SK-N-SH treated with all-trans-retinoic acid at 6 μM for 48 hours (cell line): Measurements from ENCODE around the gene ATP5IF1.

Experiments used
- ATAC-seq: fragments of 200-7000 bp; cut with Tn5 transposase; 3 replicates; pipeline ENCODE4 v1.9.1; 2020; ENCODE audit warnings: mild to moderate bottlenecking, moderate library complexity
- ARNTL ChIP-seq: fragments of 450-650 bp; formaldehyde crosslinking; IDR thresholded peaks from 2 replicates; pipeline ENCODE4 v1.5.0; 2020; ENCODE audit warnings: low read depth, mild to moderate bottlenecking, moderate library complexity, borderline replicate concordance
- BACH2 ChIP-seq: fragments of 250-450 bp; sonication (Bioruptor Pico); IDR thresholded peaks from 2 replicates; pipeline ENCODE4 v1.9.0; 2021; ENCODE audit warnings: mild to moderate bottlenecking, borderline replicate concordance
- CSDC2 ChIP-seq: fragments of 250-450 bp; sonication (Bioruptor Pico); IDR thresholded peaks from 2 replicates; pipeline ENCODE4 v1.5.0; 2020; ENCODE audit warnings: mild to moderate bottlenecking, moderate library complexity
- CSRNP3 ChIP-seq: fragments of 250-450 bp; sonication (Bioruptor Pico); IDR thresholded peaks from 2 replicates; pipeline ENCODE4 v1.5.1; 2021; ENCODE audit warnings: mild to moderate bottlenecking, moderate library complexity
- ESRRG ChIP-seq: fragments of 250-450 bp; sonication (Bioruptor Pico); IDR thresholded peaks from 2 replicates; pipeline ENCODE4 v1.6.1; 2021; ENCODE audit warnings: mild to moderate bottlenecking
- GLIS3 ChIP-seq: fragments of 250-450 bp; sonication (Bioruptor Pico); IDR thresholded peaks from 2 replicates; pipeline ENCODE4 v1.5.0; 2020; ENCODE audit warnings: mild to moderate bottlenecking, moderate library complexity
- ISL1 ChIP-seq: fragments of 250-450 bp; sonication (Bioruptor Pico); IDR thresholded peaks from 2 replicates; pipeline ENCODE4 v2.1.2; 2022; ENCODE audit warnings: mild to moderate bottlenecking, moderate library complexity
- PATZ1 ChIP-seq: fragments of 250-450 bp; sonication (Bioruptor Pico); IDR thresholded peaks from 2 replicates; pipeline ENCODE4 v1.8.0; 2020; ENCODE audit warnings: mild to moderate bottlenecking, moderate library complexity, borderline replicate concordance
- POU6F1 ChIP-seq: fragments of 250-450 bp; sonication (Bioruptor Pico); IDR thresholded peaks from 2 replicates; pipeline ENCODE4 v1.8.0; 2021; ENCODE audit warnings: low read depth, mild to moderate bottlenecking, moderate library complexity, borderline replicate concordance
- PPARA ChIP-seq: fragments of 250-450 bp; sonication (Bioruptor Pico); IDR thresholded peaks from 2 replicates; pipeline ENCODE4 v1.5.0; 2020; ENCODE audit warnings: mild to moderate bottlenecking, borderline replicate concordance
- SNAI2 ChIP-seq: fragments of 250-450 bp; sonication (Bioruptor Pico); IDR thresholded peaks from 2 replicates; pipeline ENCODE4 v1.5.0; 2020; ENCODE audit warnings: mild to moderate bottlenecking, moderate library complexity
- TCF4 ChIP-seq: fragments of 250-450 bp; sonication (Bioruptor Pico); IDR thresholded peaks from 2 replicates; pipeline ENCODE4 v1.8.0; 2021; ENCODE audit warnings: mild to moderate bottlenecking, moderate library complexity, borderline replicate concordance
- ZFP3 ChIP-seq: fragments of 250-450 bp; sonication (Bioruptor Pico); IDR thresholded peaks from 2 replicates; pipeline ENCODE4 v1.5.0; 2020; ENCODE audit warnings: mild to moderate bottlenecking, moderate library complexity
- ZFP30 ChIP-seq: fragments of 450-650 bp; formaldehyde crosslinking; IDR thresholded peaks from 2 replicates; pipeline ENCODE4 v1.5.0; 2022; ENCODE audit warnings: mild to moderate bottlenecking, moderate library complexity
- ZNF70 ChIP-seq: fragments of 450-650 bp; formaldehyde crosslinking; IDR thresholded peaks from 2 replicates; pipeline ENCODE4 v1.5.0; 2020; ENCODE audit warnings: mild to moderate bottlenecking, moderate library complexity
- ZNF8 ChIP-seq: fragments of 450-650 bp; formaldehyde crosslinking; IDR thresholded peaks from 2 replicates; pipeline ENCODE4 v1.5.0; 2020; ENCODE audit warnings: mild to moderate bottlenecking, moderate library complexity

ATP5IF1 gene

GRCh38 chr1:28248273-28249012 is 12.5 kb downstream of the ATP5IF1 start:
- peak; percentile 77 for ATAC-seq

GRCh38 chr1:28249013-28249865 is 13.3 kb downstream of the ATP5IF1 start:
- TF ChIP-seq SNAI2 (CRISPR knock-in tag) (0 out of 2 replicates have a peak, but pooled peaks have one; percentile 8), ISL1 (CRISPR knock-in tag) (0 out of 2 replicates have a peak, but pooled peaks have one; percentile 41), CSRNP3 (CRISPR knock-in tag) (no peak), POU6F1 (CRISPR knock-in tag) (no peak), ESRRG (no peak), ZNF70 (CRISPR knock-in tag) (no peak), ZFP3 (CRISPR knock-in tag) (0 out of 2 replicates have a peak, but pooled peaks have one; percentile 16)
- peak; percentile 38 for ATAC-seq

More at GRCh38 chr1:28248273-28249012, 12.5 kb downstream of the ATP5IF1 start:
- TF ChIP-seq GLIS3 (CRISPR knock-in tag) (no peak), ISL1 (CRISPR knock-in tag) (no peak), POU6F1 (CRISPR knock-in tag) (no peak), PPARA (CRISPR knock-in tag) (0 out of 2 replicates have a peak, but pooled peaks have one; percentile 10), BACH2 (CRISPR knock-in tag) (no peak), ESRRG (0 out of 2 replicates have a peak, but pooled peaks have one; percentile 10), PATZ1 (CRISPR knock-in tag) (no peak)

GRCh38 chr1:28249866-28250295 is 14.0 kb downstream of the ATP5IF1 start:
- no peak for ATAC-seq
- TF ChIP-seq ZNF8 (no peak), TCF4 (CRISPR knock-in tag) (no peak), CSDC2 (CRISPR knock-in tag) (no peak), GLIS3 (CRISPR knock-in tag) (no peak)
- TF ChIP-seq, all 23 proteins: peak for 0

- no peak for ATAC-seq
- TF ChIP-seq ARNTL (CRISPR knock-in tag) (no peak), ZNF70 (CRISPR knock-in tag) (no peak), ZFP3 (CRISPR knock-in tag) (no peak), GLIS3 (CRISPR knock-in tag) (no peak), POU6F1 (CRISPR knock-in tag) (no peak), CSRNP3 (CRISPR knock-in tag) (no peak), ZFP30 (CRISPR knock-in tag) (no peak), CSDC2 (CRISPR knock-in tag) (no peak), SNAI2 (CRISPR knock-in tag) (no peak), TCF4 (CRISPR knock-in tag) (no peak), ESRRG (no peak), PATZ1 (CRISPR knock-in tag) (no peak), ISL1 (CRISPR knock-in tag) (no peak)
These were observed 20.4 kb downstream of the ATP5IF1 start for GRCh38 chr1:28256197-28256827.
